KMS-11 (cell line): ENCODE measurements around the gene RAB26.
"Not testable (repeated sequence)": the region's sequence is repeated elsewhere in the genome, so short reads cannot be mapped to it uniquely, and the experiment has no call there.

Source experiments
- H2AFZ ChIP-seq: fragments of 200-600 bp; sonication (generic); 2 replicates; pipeline ENCODE4 v1.6.1; 2016; ENCODE audit warnings: antibody characterized with exemption, mixed run types, low read depth
- H3K27ac ChIP-seq: fragments of 200-600 bp; sonication (generic); 2 replicates; pipeline ENCODE4 v1.6.1; 2016; ENCODE audit warnings: mild to moderate bottlenecking, mixed run types
- H3K27me3 ChIP-seq: fragments of 200-600 bp; sonication (generic); 2 replicates; pipeline ENCODE4 v1.6.1; 2017; ENCODE audit warnings: mild to moderate bottlenecking, low read depth, mixed run types, moderate library complexity; ENCODE audit not compliant: insufficient read depth
- H3K36me3 ChIP-seq: fragments of 200-600 bp; sonication (generic); 2 replicates; pipeline ENCODE4 v1.6.1; 2017; ENCODE audit warnings: mild to moderate bottlenecking, mixed run types; ENCODE audit not compliant: insufficient read depth
- H3K4me1 ChIP-seq: fragments of 200-600 bp; sonication (generic); 2 replicates; pipeline ENCODE4 v1.6.1; 2016; ENCODE audit warnings: mild to moderate bottlenecking, low read depth, mixed run types; ENCODE audit not compliant: poor library complexity, severe bottlenecking
- H3K4me2 ChIP-seq: fragments of 200-600 bp; sonication (generic); 2 replicates; pipeline ENCODE4 v1.7.0; 2016; ENCODE audit warnings: mild to moderate bottlenecking, mixed run types
- H3K4me3 ChIP-seq: fragments of 200-600 bp; sonication (generic); IDR thresholded peaks from 2 replicates; pipeline ENCODE4 v1.6.1; 2017; ENCODE audit warnings: low read depth, low read length, mixed read lengths; ENCODE audit not compliant: insufficient read depth
- H3K79me2 ChIP-seq: fragments of 200-600 bp; sonication (generic); 2 replicates; pipeline ENCODE4 v1.6.1; 2016; ENCODE audit warnings: low read depth, mixed run types; ENCODE audit not compliant: insufficient read depth
- H3K9ac ChIP-seq: fragments of 200-600 bp; sonication (generic); 2 replicates; pipeline ENCODE4 v1.6.1; 2016; ENCODE audit warnings: mild to moderate bottlenecking, mixed run types
- H4K20me1 ChIP-seq: fragments of 200-600 bp; sonication (generic); 2 replicates; pipeline ENCODE4 v1.6.1; 2016; ENCODE audit warnings: mild to moderate bottlenecking, mixed run types; ENCODE audit not compliant: insufficient read depth
- TF ChIP-seq, protein P1 (sequence below): fragments of 200-600 bp; sonication (generic); conservative IDR thresholded peaks from 2 replicates; pipeline ENCODE4 v1.6.1; 2017; ENCODE audit warnings: low read depth, mild to moderate bottlenecking, antibody characterized with exemption, low read length, moderate library complexity, mixed read lengths

Gene RAB26

DNA sequence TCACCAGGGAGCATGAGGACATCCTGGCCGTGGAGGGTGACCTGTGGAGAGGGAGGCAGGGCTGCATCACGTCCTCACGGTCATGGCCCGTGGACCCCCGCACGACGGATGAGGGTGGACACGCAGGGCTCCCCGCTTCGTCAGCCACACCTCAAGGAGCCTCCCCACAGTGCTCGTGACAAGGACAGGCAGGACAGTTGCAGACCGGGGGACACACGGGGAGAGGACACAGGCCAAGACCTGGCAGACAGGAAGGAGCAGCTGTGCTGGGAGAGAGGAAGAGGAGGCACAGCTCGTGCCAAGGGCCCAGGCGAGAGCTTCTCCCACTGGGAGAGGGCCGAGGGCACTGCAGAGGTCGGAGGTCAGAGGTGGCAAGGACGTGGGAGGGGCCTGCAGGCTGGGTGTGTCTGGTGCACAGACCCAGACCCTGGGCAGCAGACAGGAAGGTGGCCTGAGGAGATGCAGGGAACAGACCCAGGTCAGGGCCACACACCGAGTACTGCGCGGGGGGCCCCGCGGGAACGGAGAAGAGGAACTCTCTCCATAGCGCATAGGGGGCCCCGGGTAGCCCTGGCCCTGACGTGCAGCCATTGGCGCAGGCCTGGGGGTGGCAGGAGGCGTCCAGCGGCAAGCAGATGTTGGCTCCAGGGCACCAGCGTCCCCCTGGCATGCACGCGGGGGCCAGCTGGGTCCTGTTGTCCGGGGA is 33.4 kb upstream of the RAB26 start:
- not testable (repeated sequence) for H3K9ac ChIP-seq, H3K27ac ChIP-seq, H3K36me3 ChIP-seq, H2AFZ ChIP-seq, H3K4me3 ChIP-seq, H4K20me1 ChIP-seq, H3K4me1 ChIP-seq, H3K27me3 ChIP-seq, H3K4me2 ChIP-seq, H3K79me2 ChIP-seq

DNA sequence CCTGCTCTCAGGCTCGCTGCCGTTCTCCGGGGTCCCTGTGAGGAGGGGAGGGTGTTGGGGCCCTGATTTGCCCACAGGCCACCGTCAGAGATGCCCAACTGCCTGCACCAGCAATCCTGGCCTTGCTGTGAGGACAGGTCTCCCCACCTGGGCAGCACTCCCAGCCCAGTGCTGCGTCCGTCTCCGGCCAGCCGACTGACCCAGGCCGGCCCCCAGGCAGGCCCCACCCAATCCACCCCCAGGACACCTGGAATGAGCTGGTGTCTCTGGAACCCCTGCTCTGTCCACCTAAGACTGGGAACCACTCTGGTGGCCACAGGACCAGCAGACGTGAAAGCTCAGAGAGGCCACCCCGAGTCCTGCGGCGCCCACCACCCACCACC is 32.8 kb upstream of the RAB26 start:
- H4K20me1 ChIP-seq = no peaks in the 10 kb centered on the region
- H3K4me1 ChIP-seq = no peaks in the 10 kb centered on the region
- H3K4me2 ChIP-seq = no peak overlapping the region
- TF ChIP-seq, protein P1, sequence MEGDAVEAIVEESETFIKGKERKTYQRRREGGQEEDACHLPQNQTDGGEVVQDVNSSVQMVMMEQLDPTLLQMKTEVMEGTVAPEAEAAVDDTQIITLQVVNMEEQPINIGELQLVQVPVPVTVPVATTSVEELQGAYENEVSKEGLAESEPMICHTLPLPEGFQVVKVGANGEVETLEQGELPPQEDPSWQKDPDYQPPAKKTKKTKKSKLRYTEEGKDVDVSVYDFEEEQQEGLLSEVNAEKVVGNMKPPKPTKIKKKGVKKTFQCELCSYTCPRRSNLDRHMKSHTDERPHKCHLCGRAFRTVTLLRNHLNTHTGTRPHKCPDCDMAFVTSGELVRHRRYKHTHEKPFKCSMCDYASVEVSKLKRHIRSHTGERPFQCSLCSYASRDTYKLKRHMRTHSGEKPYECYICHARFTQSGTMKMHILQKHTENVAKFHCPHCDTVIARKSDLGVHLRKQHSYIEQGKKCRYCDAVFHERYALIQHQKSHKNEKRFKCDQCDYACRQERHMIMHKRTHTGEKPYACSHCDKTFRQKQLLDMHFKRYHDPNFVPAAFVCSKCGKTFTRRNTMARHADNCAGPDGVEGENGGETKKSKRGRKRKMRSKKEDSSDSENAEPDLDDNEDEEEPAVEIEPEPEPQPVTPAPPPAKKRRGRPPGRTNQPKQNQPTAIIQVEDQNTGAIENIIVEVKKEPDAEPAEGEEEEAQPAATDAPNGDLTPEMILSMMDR = no peak
- H3K27ac ChIP-seq = no peak overlapping the region
- no peak overlapping the region for H3K4me3 ChIP-seq
- no peaks in the 10 kb centered on the region for H3K36me3 ChIP-seq
- H3K79me2 ChIP-seq = 0 out of 2 replicates have a peak, but pooled peaks cover 3% of the 10 kb centered on the region
- H2AFZ ChIP-seq = no peak overlapping the region
- H3K27me3 ChIP-seq = no peaks in the 10 kb centered on the region
- no peak overlapping the region for H3K9ac ChIP-seq

DNA sequence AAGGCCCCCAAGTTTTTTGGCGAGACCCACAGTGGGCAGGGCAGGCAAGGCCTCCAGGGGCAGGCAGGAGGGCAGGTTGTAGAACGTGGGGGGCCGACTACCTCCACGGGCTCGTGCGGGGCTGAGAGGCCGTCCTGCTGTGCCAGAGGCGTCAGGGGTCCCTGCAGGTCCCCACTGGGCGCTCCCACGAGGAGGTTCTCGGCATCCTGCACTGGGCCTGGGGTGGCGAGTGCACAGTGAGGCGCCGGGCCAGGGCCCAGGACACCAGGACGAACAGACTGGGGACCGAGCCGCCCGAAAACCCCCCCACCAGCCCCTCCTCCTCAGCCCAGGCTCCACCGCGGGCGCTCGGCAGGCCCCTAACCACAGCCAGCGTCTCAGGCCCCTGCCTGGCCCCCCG is 32.0 kb upstream of the RAB26 start:
- not testable (repeated sequence) for H3K79me2 ChIP-seq, H3K9ac ChIP-seq, H3K27me3 ChIP-seq, H2AFZ ChIP-seq, H3K4me3 ChIP-seq, H3K27ac ChIP-seq, H4K20me1 ChIP-seq, H3K4me2 ChIP-seq, H3K4me1 ChIP-seq, H3K36me3 ChIP-seq

GRCh38 chr16:2117341-2117740 is 31.1 kb upstream of the RAB26 start:
- H3K4me3 ChIP-seq = not testable (repeated sequence)

GRCh38 chr16:2117960-2118722 is 30.3 kb upstream of the RAB26 start:
- H3K4me3 ChIP-seq, H3K4me1 ChIP-seq, H3K79me2 ChIP-seq, H2AFZ ChIP-seq, H3K27ac ChIP-seq, H3K27me3 ChIP-seq, H3K36me3 ChIP-seq, H4K20me1 ChIP-seq, H3K9ac ChIP-seq, H3K4me2 ChIP-seq: not testable (repeated sequence)

More at GRCh38 chr16:2117341-2117740, 31.1 kb upstream of the RAB26 start:
- H3K79me2 ChIP-seq, H3K27ac ChIP-seq, H3K4me1 ChIP-seq, H3K36me3 ChIP-seq, H3K27me3 ChIP-seq, H4K20me1 ChIP-seq, H3K4me2 ChIP-seq, H3K9ac ChIP-seq, H2AFZ ChIP-seq: not testable (repeated sequence)

DNA sequence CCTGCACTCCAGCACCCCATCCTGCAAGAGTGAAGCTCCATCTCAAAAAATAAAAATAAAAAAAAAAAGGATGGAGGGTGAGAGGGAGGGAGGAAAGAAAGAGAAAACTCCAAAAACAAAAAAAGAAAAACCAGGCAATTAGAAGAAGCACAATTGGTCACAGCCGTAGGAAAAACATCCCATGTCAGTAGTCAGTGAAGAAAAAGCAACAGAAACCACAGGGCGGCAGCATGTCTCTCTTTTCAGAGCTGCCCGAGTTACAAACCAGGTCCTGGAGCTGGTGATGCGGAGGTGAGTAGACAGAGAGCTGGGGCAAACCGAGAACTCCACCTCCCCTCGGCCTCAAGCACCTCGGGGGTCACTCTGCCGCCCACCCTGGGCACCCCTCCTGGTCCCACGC is 27.1 kb upstream of the RAB26 start:
- H3K79me2 ChIP-seq, H2AFZ ChIP-seq, H3K4me3 ChIP-seq, H3K36me3 ChIP-seq, H3K27ac ChIP-seq, H3K4me1 ChIP-seq, H3K4me2 ChIP-seq, H3K9ac ChIP-seq, H3K27me3 ChIP-seq, H4K20me1 ChIP-seq: not testable (repeated sequence)
